K562 (cell line): ENCODE results near the gene FAM107B. TPM values are rescaled to one million over a fixed set of nuclear protein-coding genes. Genes with fewer than 3 reads are reported as not detected.

Experiments
- ATAC-seq: fragments of 200-7000 bp; cut with Tn5 transposase; 3 replicates; pipeline ENCODE4 v1.9.1; 2020; ENCODE audit warnings: moderate library complexity
- BruUV-seq: library from RNA; stranded (reverse); fragments of 400-500 nt; replicated peaks from 2 replicates; lab custom pipeline; 2021; lab: Mats Ljungman, UMichigan
- CTCF ChIA-PET: fragments of 300-600 bp; formaldehyde crosslinking; extraction: SDS; loops from one replicate; lab custom pipeline; 2021; ENCODE audit warnings: low intra/inter-chr PET ratio; lab: Yijun Ruan, JAX
- POLR2A ChIA-PET: fragments of 300-600, 350-650 bp; sonication (Branson Sonifier 250); formaldehyde crosslinking; extraction: SDS; loops from one replicate; lab custom pipeline; 2021; ENCODE audit warnings: antibody characterized with exemption, inconsistent platforms; lab: Yijun Ruan, JAX
- DNase-seq, 4 experiments: peaks; one replicate each; pipeline versions ENCODE4 v3.0.0 to v3.0.0-alpha.2; 2011 to 2018; ENCODE audit warnings: low spot score in 3 of 4, mixed read lengths in 3 of 4; ENCODE audit errors: extremely low read depth in 1 of 4
- FAIRE-seq: peaks from 2 replicates; lab custom pipeline; 2011; peaks lifted over from hg19 to GRCh38; lab: Jason Lieb, UNC
- H2AFZ ChIP-seq: 2 replicates; pipeline ENCODE4 v1.6.0; 2011; ENCODE audit warnings: low read depth, low read length, control low read depth, inconsistent platforms
- H3K27ac ChIP-seq: fragments of 200-600 bp; 3 replicates; pipeline ENCODE4 v1.8.0; 2011; ENCODE audit warnings: low read depth, mild to moderate bottlenecking, control low read depth, inconsistent platforms, low read length, moderate library complexity, mixed read lengths; ENCODE audit errors: extremely low read depth
- H3K27me3 ChIP-seq, 2 experiments: fragments of 300-600 bp in 1 of 2; 2 replicates in 1 of 2; 3 replicates in 1 of 2; pipeline versions ENCODE4 v1.6.0 to v1.8.0; 2011; ENCODE audit warnings: inconsistent platforms in 2 of 2, low read length in 2 of 2, mild to moderate bottlenecking in 1 of 2, mixed read lengths in 1 of 2, moderate library complexity in 1 of 2; ENCODE audit not compliant: control insufficient read depth in 2 of 2, insufficient read depth in 2 of 2
- H3K36me3 ChIP-seq: fragments of 300-600 bp; 3 replicates; pipeline ENCODE4 v1.8.0; 2011; ENCODE audit warnings: mild to moderate bottlenecking, low read length, inconsistent platforms; ENCODE audit not compliant: control insufficient read depth, insufficient read depth
- H3K4me1 ChIP-seq, 2 experiments: fragments of 200-600 bp in 1 of 2; replicated peaks in 1 of 2; 2 replicates in 1 of 2; 3 replicates in 1 of 2; pipeline versions ENCODE4 v1.5.1 to v1.8.0; 2011; ENCODE audit warnings: inconsistent platforms in 2 of 2, low read length in 2 of 2, mild to moderate bottlenecking in 1 of 2, mixed read lengths in 1 of 2, moderate library complexity in 1 of 2; ENCODE audit not compliant: control insufficient read depth in 2 of 2, insufficient read depth in 2 of 2
- H3K4me2 ChIP-seq: 2 replicates; pipeline ENCODE4 v1.6.1; 2011; ENCODE audit warnings: low read length, control low read depth, inconsistent platforms, mixed read lengths; ENCODE audit not compliant: insufficient read depth
- H3K4me3 ChIP-seq: fragments of 200-600 bp; sonication (generic), shearing (Covaris generic); 2 replicates; pipeline ENCODE4 v1.5.1; 2016; ENCODE audit warnings: control low read depth, inconsistent platforms
- H3K79me2 ChIP-seq: fragments of 200-600 bp; 3 replicates; pipeline ENCODE4 v1.8.0; 2011; ENCODE audit warnings: low read length, inconsistent platforms; ENCODE audit not compliant: control insufficient read depth, insufficient read depth
- H3K9ac ChIP-seq, 2 experiments: 2 replicates each; pipeline versions ENCODE4 v1.6.0 to v1.6.1; 2011; ENCODE audit warnings: low read depth in 2 of 2, low read length in 2 of 2, control low read depth in 1 of 2, inconsistent platforms in 1 of 2, mild to moderate bottlenecking in 1 of 2, mixed read lengths in 1 of 2; ENCODE audit not compliant: insufficient read depth in 1 of 2
- H3K9me1 ChIP-seq: one replicate; pipeline ENCODE4 v1.6.0; 2011; ENCODE audit warnings: inconsistent platforms, mild to moderate bottlenecking, low read length, moderate library complexity; ENCODE audit not compliant: control insufficient read depth, insufficient read depth
- H3K9me3 ChIP-seq: replicated peaks from 2 replicates; pipeline ENCODE4 v1.5.1; 2011; ENCODE audit warnings: low read depth, low read length, inconsistent platforms; ENCODE audit not compliant: control insufficient read depth, insufficient read depth
- H4K20me1 ChIP-seq: replicated peaks from 2 replicates; pipeline ENCODE4 v1.6.1; 2011; ENCODE audit warnings: low read length, inconsistent platforms, mixed read lengths; ENCODE audit not compliant: control insufficient read depth, insufficient read depth
- ELF1 ChIP-seq: fragments of 200-800 bp; sonication (Bioruptor generic); IDR thresholded peaks from 2 replicates; pipeline ENCODE4 v1.6.1; 2016; ENCODE audit warnings: missing genetic modification characterization, missing compliant biosample characterization
- KHSRP ChIP-seq: fragments of 450-650 bp; IDR thresholded peaks from 2 replicates; pipeline ENCODE4 v1.6.1; 2017
- SIN3A ChIP-seq, 2 experiments: fragments of 150-350 bp in 1 of 2; IDR thresholded peaks; 2 replicates each; pipeline ENCODE4 v1.6.1; 2011 to 2016; ENCODE audit warnings: borderline replicate concordance in 2 of 2, low read depth in 2 of 2, low read length in 2 of 2, mild to moderate bottlenecking in 2 of 2, moderate library complexity in 2 of 2; ENCODE audit not compliant: control insufficient read depth in 1 of 2
- ZNF174 ChIP-seq: fragments of 250-450 bp; sonication (Bioruptor Pico); IDR thresholded peaks from 2 replicates; pipeline ENCODE4 v1.4.0; 2020; ENCODE audit warnings: mild to moderate bottlenecking
- WGBS: fragments of 100-300 bp; shearing (Covaris generic); methylation state at CpG from one replicate; pipeline ENCODE4 v1.1.6; 2016; ENCODE audit warnings: low coverage, mixed read lengths; ENCODE audit not compliant: insufficient coverage; ENCODE audit errors: missing lambda C conversion rate; 5-methylcytosine and 5-hydroxymethylcytosine counted together
- in situ Hi-C: fragments of 300-500 bp; cut with MboI; formaldehyde crosslinking; loops from 4 replicates; pipeline ENCODE4 v1.15.0; 2018; ENCODE audit warnings: inconsistent platforms, mixed read lengths
- intact Hi-C: fragments of 100-400 bp; cut with micrococcal nuclease; formaldehyde crosslinking; loops from 2 replicates; pipeline ENCODE4 v1.14.2; 2022
- polyA plus RNA-seq, 8 experiments: library from polyadenylated mRNA; depleted of rRNA in 4 of 8; stranded (reverse) in 5 of 8; unstranded in 3 of 8; fragments of >200 nt; fragmentation: Nextera tagmentation in 2 of 8; fragmentation: Illumina TruSeq in 1 of 8; extraction: Ambion mirVana in 2 of 8; extraction: Trizol in 1 of 8; gene quantifications; 2 replicates each; pipeline versions ENCODE4 v1.2.1 to v1.2.3, GENCODE V29; 2011 to 2014; ENCODE audit warnings: inconsistent platforms in 1 of 8, missing spikeins in 1 of 8
- total RNA-seq, 7 experiments: library from RNA; depleted of rRNA in 6 of 7; stranded (reverse); fragments of >200 nt in 6 of 7; fragmentation: Illumina TruSeq in 2 of 7; extraction: Trizol in 2 of 7; gene quantifications; 2 replicates each; pipeline versions ENCODE4 v1.2.1 to v1.2.3, GENCODE V29; 2011 to 2021; ENCODE audit warnings: low replicate concordance in 1 of 7
- TF ChIP-seq, protein P1 (sequence below), 3 experiments: fragments of 200-800 bp in 1 of 3; fragments of 250-450 bp in 1 of 3; fragments of 450-650 bp in 1 of 3; sonication (Bioruptor Pico) in 1 of 3; sonication (Bioruptor generic) in 1 of 3; formaldehyde crosslinking in 1 of 3; IDR thresholded peaks; 2 replicates each; pipeline versions ENCODE4 v1.6.1 to v1.8.0; 2016 to 2022; ENCODE audit warnings: mild to moderate bottlenecking in 2 of 3, missing genetic modification characterization in 2 of 3, missing compliant biosample characterization in 1 of 3, moderate library complexity in 1 of 3
- TF ChIP-seq, protein P2 (sequence below): fragments of 450-650 bp; formaldehyde crosslinking; IDR thresholded peaks from 2 replicates; pipeline ENCODE4 v1.4.0; 2020; ENCODE audit warnings: mild to moderate bottlenecking, moderate library complexity

FAM107B gene
- total and polyA plus RNA-seq, 9 of the 15 experiments (the other 6 are each of a cell fraction or from before 2014, with no cell fraction given): 0.40 to 2.8 (median 1.4) TPM

DNA sequence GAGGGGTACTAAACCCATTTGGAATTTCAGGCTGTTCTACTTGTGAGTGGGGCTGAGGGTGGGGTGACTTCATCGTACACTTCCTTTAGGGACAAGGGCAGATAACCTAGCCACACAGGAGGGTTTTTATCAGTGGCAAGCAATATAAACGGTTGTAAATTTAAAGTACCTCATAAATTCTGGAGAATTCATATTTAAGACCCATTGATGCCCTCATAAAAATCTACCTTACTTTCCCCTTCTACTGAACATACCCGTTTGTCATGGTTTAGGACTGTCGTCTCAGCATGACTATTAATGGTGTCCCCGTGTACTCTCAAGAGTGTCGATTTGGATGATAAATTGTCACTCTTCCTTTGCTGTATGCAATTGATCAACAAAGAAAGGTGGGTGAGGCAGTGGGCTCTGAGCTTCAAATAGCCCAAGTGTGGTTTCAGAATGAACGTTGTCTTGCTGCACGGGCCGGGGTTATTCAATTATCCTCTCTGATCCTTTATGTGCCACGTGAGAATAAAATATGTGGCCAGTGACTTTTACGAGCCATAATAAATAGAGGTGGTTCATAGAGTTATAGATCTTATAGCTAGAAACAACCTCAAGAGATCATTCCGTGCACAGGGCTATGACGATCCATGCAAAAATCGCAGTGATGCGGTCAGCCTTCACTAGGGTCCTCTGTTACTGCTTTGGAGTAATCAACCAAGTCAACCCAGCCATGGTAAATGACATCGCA is 82.2 kb downstream of the FAM107B start:
- intact Hi-C loops: no loop called here

More for the DNA sequence above, 82.2 kb downstream of the FAM107B start:
- no peak overlapping the region for H3K27ac ChIP-seq
- H3K9me3 ChIP-seq: no peaks in the 10 kb centered on the region
- no peak for DNase-seq
- peaks cover 18 to 23% of the 10 kb centered on the region in 2 experiments; a peak in 4 of 5 replicates for H3K27me3 ChIP-seq
- H3K4me2 ChIP-seq: no peak overlapping the region
- H3K79me2 ChIP-seq: no peaks in the 10 kb centered on the region
- H3K4me1 ChIP-seq: no peaks in the 10 kb centered on the region; a peak in 1 of 5 replicates
- H3K9ac ChIP-seq: no peak overlapping the region
- TF ChIP-seq SIN3A (IDR thresholded peaks at IDR 0.05; ENCODE audit: borderline replicate concordance in 2 of 2, control insufficient read depth in 1 of 2, low read depth in 2 of 2, low read length in 2 of 2) (no peak), ELF1 (tag) (no peak), KHSRP (no peak), ZNF174 (CRISPR knock-in tag) (no peak)
- TF ChIP-seq, protein P1, sequence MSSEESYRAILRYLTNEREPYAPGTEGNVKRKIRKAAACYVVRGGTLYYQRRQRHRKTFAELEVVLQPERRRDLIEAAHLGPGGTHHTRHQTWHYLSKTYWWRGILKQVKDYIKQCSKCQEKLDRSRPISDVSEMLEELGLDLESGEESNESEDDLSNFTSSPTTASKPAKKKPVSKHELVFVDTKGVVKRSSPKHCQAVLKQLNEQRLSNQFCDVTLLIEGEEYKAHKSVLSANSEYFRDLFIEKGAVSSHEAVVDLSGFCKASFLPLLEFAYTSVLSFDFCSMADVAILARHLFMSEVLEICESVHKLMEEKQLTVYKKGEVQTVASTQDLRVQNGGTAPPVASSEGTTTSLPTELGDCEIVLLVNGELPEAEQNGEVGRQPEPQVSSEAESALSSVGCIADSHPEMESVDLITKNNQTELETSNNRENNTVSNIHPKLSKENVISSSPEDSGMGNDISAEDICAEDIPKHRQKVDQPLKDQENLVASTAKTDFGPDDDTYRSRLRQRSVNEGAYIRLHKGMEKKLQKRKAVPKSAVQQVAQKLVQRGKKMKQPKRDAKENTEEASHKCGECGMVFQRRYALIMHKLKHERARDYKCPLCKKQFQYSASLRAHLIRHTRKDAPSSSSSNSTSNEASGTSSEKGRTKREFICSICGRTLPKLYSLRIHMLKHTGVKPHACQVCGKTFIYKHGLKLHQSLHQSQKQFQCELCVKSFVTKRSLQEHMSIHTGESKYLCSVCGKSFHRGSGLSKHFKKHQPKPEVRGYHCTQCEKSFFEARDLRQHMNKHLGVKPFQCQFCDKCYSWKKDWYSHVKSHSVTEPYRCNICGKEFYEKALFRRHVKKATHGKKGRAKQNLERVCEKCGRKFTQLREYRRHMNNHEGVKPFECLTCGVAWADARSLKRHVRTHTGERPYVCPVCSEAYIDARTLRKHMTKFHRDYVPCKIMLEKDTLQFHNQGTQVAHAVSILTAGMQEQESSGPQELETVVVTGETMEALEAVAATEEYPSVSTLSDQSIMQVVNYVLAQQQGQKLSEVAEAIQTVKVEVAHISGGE (CRISPR knock-in tag; IDR thresholded peaks at IDR 0.05): no peak
- TF ChIP-seq, protein P2, sequence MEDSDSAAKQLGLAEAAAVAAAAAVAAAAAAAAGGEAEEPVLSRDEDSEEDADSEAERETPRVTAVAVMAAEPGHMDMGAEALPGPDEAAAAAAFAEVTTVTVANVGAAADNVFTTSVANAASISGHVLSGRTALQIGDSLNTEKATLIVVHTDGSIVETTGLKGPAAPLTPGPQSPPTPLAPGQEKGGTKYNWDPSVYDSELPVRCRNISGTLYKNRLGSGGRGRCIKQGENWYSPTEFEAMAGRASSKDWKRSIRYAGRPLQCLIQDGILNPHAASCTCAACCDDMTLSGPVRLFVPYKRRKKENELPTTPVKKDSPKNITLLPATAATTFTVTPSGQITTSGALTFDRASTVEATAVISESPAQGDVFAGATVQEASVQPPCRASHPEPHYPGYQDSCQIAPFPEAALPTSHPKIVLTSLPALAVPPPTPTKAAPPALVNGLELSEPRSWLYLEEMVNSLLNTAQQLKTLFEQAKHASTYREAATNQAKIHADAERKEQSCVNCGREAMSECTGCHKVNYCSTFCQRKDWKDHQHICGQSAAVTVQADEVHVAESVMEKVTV (CRISPR knock-in tag): no peak
- no peak overlapping the region for H2AFZ ChIP-seq
- POLR2A ChIA-PET: interaction anchor here (1.3 kb wide), 1 partner anchor 9 kb away, joined by 3 read pairs; no protein-coding TSS in a partner anchor
- no peaks in the 10 kb centered on the region for H4K20me1 ChIP-seq
- in situ Hi-C loops: no loop called here
- H3K4me3 ChIP-seq: no peak overlapping the region
- FAIRE-seq: no peak
- WGBS: 2% methylated on average over 16 of the region's 16 CpGs
- no peaks in the 10 kb centered on the region for H3K36me3 ChIP-seq
- CTCF ChIA-PET: no interaction called here
- no peak for ATAC-seq
- no peaks in the 10 kb centered on the region for H3K9me1 ChIP-seq
- BruUV-seq: no TSS peak
